HG03342 (cell line): ENCODE measurements around the gene SLIT1.
"Not testable (repeated sequence)": the region's sequence is repeated elsewhere in the genome, so short reads cannot be mapped to it uniquely, and the experiment has no call there.

ENCODE experiments used
- ATAC-seq: cut with Tn5 transposase; IDR thresholded peaks from one replicate; pipeline ENCODE4 v1.9.1; 2021; ENCODE audit warnings: mild to moderate bottlenecking, moderate library complexity; ENCODE audit not compliant: unreplicated experiment

SLIT1 gene

DNA sequence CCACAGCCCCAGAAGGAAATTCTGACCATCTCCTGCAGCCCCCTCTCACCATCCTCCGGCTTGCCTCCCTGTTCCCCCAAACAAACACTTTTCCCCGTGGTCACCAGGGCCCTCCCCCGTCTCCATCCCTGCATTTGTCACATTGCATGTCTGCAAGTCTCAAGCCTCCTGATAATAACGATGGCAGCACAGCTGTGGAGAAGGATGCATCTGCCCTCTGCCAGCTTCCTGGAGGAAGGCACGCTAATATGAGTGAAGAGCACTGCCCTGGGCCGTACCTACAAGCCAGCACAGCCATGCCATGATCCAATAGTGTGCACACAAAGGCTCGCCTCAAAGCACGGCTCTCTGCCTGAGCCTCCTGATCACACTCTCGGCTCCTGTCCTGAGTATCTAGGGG, 98.5 kb downstream of the SLIT1 start:
- ATAC-seq, result no peak

DNA sequence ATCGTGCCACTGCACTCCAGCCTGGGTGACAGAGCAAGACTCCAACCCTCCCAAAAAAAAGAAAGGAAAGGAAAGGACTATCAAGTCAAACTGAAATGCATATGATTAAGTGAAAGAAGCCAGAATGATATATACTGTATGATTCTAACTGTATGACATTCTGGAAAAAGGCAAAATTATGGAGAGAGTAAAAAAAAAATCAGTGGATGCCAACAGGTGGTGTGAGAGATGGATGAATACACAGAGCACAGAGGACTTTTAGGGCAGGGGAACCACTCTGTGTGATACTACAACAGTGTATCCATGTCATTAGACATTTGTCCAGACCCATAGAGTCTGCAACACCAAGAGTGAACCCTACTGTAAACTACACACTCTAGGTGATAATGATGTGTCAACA, 99.2 kb downstream of the SLIT1 start:
- no peak for ATAC-seq

DNA sequence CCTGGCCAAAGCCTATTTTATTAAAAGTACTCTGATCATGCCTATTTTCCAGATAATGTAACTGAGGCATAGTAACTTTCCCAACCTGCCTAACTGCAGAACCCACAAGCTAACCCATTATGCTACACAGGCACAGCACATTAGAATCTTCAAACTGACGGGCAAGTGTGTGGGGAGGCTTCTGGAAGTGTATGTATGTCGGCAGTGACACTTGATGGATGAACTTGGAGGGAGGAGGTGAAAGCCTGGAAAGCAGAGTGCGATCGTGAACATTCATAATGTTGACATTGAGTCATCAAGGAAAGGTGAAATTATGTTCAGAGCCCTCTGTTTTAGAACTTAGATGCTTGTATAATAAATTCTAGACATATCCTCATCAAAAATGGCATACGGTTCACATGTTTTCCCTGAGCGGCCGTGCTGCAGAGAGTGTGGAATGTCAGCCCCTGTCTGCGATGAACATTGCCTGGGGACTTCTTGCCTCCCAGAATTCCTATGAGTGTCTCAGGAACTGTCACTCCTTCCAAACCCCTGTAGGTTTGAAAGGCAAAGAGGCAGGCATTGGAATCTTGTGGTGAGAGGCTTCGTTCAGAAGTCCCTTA, 102.4 kb downstream of the SLIT1 start:
- ATAC-seq, result no peak

DNA sequence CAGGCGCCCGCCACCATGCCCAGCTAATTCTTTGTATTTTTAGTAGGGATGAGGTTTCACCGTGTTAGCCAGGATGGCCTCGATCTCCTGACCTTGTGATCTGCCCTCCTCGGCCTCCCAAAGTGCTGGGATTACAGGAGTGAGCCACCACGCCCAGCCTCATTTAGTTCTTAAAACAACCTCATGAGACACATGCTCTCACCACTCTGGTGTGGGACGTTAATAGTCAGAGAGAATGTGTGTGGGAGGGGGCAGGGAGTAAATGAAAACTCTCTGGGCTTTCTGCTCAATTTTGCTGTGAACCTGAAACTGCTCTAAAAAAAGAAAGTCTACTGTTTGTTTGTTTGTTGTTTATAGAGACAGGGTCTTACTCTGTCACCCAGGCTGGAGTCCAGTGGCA, 103.2 kb downstream of the SLIT1 start:
- ATAC-seq, result not testable (repeated sequence)

DNA sequence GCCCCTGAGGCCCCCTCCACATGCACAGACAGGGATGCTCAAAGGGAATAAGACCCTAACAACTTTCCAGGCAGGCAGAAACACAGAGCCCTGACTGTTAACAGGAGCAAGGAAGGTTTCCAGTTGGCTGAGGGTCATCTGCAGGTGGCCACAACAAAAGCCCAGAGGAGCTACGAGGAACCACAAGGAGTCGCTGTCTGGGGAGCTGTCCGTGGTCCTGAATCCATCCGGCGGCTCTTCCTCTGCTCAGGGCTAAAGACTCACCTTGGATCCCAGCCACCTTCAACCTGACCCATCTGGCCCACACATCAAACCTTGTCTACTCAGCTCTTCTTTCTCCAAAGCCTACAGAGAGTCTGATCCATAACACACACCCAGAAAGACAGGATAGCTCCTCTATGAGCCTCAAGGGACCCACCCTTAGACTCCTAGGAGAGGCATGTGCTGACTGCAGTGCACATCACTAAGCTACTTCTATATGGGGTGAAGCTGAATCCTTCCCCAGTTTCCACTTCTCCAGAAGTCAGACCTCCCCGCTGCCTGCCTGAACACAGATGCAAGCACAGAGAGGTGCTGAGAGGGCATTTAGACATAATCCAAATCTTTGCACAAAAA, 104.0 kb downstream of the SLIT1 start:
- ATAC-seq, result no peak

DNA sequence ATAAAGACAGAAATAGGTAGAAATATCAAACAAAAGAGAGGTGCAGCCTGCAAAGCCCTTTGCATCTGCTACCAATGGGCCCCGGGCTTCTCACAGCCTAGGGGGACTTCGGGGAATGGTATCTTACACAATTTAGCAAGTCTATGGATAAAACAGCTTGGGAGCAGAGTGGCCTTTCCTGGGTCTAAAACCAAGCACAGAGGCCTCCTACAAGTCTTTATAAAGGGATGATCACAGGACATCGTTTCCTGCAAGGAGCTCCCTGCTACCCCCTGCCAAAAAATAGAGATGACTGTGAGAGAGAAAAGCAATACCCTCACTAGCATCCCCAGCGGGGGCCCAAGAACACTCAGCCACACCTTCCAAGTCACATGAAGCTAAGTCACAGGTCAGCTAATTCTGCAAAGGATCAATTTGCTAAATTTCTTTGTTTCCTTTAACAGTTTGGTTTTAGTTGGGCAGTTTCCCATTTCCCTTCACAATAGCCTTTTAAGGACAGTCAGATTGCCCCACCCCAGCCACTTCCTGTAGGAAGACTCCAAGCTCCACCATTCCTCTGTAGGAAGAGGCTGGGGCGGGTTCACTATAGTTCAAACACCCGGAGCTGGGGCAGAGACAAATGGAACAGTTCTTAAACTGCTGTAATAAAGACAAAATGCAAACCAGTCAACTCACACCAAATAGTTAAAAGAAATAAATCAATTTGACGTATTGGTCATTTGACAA, 105.5 kb downstream of the SLIT1 start:
- ATAC-seq, result no peak

DNA sequence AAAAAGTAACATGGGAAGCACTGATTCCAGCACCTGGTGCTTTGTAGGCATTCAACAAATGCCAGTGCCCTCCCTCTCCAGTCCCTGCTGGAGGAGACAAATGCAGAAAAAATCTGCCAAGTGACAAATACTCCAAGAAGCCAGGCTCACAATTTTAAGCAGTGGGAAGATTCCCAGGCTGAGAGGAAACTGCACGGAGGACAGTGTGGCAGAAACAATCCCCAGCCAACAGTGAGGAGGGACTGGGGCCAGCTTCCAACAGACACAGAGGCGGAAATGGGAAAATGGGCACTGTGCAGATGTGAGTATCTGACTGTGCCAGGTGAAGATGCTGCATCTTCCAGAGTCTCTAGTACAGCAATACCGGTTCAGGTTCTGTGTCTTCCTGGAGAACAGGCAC, 106.3 kb downstream of the SLIT1 start:
- ATAC-seq, result no peak

DNA sequence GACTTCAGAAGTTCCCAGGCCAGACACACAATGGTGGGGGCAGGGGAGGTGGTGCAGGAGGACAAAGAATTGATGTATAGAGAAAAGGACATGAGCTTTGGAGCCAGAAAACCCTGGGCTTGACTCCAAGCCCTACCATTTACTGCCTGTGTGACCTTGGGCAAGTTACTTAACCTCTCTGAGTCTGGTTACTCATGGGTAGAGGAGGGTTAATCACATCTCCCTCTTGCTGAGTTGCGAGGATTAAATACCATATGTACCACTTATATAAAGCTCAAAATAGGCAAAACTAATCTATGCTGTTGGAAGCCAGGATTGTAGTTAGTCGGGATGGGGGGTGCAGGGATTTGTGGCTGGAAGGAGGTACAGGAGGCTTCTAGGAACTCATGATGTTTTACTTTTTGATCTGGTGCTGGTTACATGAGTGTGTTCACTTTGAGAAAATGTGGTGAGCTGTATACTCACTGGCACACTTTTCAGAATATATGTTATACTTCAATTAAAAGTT, 106.8 kb downstream of the SLIT1 start:
- ATAC-seq, result no peak

DNA sequence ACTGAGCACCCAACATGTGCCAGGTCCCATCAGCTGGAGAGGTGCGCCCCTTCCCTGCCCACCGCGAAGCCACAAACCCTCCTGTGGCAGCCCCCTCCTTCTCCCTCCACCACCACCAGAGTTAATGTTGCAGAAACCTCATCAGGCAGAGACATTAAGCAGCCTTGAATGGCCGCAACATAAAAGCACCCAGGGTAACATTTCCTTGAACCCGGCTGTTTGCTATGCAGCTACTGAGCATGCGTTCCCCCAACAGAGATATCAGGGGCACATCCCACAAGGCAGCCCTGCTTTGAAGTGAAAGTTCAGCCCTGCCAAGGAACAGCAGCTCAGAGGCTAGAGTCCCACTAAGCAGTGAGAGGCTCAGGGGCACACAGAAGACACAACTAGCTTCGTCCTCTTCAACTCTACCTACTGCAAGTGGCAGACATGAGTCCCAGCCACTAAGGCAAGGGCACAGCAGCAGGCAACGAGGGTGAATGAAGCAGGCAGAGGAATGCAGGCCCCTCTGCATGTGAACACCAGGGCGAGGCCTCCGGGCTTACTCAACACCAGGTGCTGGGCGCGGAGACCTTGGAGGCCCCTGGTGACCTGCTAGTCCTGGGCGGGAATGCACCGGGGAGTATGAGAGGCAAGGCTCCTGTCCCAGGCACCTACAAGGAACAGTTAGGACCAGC, 107.4 kb downstream of the SLIT1 start:
- ATAC-seq, result no peak

DNA sequence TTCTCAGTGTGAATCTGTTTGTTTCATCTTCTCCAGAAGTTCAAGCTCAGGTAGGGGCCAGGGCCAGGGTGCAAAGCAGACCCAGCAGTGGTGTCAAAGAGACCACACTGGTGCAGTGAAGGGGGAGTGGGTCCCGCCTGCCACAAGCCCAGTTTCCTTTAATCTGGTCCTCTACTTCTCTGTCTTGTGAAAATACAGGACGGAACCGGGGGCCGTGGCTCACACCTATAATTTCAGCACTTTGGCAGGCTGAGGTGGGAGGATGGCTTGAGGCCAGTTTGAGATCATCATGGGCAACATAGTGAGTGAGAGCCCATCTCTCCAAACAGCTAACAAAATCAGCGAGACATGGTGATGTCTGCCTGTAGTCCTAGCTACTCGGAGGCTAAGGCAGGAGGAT, 109.0 kb downstream of the SLIT1 start:
- ATAC-seq, result no peak

DNA sequence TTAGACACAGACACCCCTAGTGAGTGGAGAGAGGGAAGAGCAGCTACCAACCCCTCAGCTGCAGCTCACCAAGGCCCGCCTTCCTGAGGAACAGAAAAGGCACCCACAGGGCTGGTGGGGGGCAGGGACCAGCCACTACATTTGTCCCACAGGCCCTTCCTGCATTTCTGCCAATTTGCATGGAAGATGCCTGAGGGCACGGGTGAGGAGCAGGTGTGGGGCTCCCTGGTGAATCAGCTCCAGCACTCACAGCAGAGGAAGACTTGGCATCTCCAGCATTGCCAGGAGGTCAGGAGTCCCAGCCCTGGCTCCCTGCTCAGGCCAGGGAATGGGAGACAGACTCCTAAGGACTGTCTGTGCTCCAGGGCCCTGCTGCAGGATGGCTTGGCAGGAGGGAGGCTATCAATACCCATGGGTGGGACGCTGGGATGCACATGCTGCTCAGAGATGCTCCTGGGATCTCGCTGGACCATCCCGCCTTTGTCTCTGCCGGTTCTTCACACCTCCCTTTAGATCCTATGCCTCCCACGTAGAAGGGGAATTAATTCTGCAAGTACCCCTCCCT, 109.7 kb downstream of the SLIT1 start:
- ATAC-seq, result no peak

DNA sequence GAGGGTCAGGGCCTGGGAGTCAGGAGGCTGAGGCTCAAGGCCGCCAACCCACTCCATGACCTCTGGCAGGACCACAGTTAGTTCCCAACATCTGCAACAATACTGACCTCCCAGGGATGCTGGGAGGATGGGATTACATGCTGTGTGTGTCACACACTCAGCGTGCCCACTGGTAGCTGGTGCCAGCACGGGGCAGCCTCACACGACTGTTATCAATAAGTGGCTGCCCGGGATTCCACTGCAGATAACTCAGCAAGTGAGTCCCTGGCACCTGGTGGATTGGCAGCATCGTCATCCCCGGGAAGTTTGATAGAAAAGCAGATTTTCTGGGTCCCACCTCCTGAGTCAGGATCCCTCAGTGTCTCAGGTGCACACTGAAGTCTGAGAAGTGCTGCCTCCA, 110.3 kb downstream of the SLIT1 start:
- ATAC-seq, result no peak

DNA sequence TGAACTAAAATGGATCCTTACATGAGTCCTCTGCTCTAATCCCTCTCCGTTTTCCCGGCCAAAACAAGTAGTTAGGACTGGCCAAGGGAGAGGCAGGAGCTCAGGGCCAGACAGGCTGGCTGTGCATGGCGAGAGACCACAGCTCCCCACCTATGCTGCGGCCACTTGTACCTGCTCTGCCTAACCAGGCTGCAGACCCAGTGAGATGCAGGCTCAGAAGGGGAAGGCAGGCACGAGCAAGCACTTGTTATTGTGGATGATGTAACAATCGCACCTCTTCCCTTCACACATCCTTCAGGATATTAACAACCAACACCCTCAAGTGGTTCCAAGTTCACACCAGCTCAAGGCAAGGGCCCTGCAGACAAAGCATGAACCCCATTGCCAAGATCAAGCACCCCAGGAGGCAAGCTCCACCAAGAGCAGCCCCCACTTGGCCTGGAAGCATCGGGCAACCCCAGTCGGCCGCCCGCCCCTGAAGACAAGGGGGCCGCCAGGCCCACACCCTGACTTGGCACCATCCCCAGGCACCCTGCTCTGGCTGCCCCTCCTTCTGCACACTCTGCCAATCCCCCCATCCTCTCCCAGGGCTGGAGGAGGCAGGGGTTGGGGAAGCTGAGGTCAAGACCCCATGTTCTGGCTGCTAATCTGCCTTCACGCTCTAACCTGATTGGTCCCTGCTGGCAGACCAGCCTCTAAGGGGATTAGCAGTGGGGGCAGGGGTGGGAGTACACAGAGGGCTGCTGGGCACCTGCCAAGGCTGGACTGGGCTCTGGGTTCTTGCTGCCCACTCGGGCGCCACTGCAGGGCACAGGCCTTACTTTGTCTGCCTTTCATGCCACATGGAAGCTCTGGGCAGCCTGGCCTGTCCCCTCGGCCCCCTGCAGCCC, 111.3 kb downstream of the SLIT1 start:
- ATAC-seq, result no peak

DNA sequence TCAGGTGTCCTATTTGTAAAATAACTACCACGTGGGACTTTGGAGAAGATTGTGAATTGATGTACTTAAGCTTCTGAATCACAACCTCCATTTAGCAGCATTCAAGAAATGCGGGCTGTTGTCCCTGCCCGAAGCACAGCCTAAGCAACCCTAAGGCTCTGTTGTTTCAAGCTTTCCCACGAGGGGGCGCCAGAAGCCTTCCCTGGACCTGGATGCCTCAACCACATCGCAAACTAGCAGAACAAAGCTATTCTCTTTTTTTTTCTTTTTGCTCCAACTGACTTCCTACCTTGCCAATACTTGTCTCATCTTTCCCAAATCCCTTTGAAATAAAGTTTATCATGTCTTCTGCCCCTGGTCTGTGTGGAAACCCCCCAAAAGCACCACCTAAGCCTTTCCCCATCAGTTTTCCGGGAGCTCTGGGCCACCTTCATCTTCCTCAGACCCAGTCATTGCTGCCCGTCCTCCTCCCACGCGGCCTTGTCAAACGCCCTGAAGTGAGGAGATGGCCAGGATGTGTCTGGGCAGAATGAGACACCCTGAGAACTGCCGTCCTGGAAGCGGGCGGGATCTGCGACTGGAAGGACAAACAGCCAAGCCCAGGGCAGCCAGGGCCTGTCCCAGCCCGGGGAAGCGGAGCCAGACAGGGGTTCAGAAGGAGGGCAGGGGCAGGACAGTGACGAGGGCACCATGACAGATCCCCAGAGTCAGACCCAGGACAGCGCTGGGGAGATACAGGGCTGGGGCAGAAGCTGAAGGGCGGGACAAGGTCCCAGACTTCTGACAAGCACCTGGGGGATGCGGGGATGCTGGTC, 112.7 kb downstream of the SLIT1 start:
- no peak for ATAC-seq

DNA sequence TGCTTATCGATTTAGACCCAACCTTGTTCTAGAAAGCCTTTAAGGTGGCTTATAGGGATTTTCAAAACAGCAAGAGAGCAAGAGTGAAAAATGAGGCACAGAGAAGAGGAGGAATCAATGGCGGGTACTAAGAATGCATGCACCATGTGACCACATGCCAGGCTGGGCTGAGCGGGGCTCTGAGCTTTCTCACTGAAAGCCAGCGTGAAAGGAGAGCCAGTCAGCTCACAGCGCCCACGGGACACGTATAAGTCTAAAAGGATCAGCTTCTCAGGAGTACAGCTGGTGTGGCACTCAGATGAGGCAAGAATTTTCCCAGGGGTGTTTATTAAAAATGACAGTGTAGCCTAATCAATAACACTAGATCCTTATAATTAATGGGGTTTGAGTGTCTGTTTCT, 114.3 kb downstream of the SLIT1 start:
- ATAC-seq, result no peak

DNA sequence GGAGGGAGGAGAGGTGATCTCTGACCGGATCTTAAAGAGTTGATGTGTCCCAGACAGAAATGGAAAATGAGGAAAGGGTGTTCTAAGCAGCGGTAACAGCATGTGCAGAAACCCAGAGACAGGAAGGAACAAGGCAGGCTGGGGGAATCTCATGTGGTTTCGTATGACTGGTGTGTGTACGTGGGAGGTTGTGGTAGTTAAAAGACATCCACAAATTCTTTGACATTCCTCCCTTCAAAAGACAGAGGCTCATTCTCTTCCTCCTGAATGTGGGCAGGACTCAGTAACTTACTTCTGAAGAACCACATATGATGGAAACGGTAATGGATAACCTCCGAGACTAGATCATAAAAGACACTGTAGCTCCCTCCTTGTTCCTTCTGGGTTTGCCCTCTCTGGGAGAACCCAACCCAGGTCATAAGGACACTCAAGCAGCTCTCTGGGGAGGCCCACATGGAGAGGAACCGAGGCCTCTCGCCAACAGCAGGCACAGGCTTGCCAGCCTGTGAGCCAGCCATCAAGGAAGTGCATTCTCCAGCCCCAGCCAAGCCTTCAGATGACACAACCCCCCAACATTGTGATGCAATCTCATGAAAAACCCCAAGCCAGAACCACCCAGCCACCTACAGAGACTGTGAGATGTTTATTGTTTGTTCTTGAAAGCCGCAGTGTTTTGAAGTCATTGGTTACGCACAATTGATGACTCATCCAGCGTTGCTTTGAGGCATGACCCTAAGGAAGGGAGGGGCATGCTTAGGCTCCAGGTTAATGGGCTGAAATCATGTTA, 116.0 kb downstream of the SLIT1 start:
- ATAC-seq, result no peak

DNA sequence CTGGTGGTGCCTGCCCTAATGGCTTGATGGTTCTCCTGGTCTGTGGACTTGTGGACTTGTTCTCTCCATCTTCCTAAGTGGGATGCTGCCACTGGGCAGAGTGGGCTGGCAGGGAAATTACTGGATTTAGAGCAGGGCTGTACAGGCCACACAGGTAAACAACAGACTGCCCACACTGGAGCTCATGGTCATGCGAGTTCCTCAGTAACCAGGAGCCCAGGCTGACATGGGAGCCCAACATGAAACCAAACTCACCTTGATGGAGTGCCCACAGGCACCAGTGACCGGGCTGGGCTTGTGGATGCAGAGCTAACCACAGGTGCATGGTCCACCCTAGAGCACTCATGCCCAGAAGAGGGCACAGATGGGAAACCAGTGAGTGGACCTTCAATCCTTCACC, 116.7 kb downstream of the SLIT1 start:
- no peak for ATAC-seq

DNA sequence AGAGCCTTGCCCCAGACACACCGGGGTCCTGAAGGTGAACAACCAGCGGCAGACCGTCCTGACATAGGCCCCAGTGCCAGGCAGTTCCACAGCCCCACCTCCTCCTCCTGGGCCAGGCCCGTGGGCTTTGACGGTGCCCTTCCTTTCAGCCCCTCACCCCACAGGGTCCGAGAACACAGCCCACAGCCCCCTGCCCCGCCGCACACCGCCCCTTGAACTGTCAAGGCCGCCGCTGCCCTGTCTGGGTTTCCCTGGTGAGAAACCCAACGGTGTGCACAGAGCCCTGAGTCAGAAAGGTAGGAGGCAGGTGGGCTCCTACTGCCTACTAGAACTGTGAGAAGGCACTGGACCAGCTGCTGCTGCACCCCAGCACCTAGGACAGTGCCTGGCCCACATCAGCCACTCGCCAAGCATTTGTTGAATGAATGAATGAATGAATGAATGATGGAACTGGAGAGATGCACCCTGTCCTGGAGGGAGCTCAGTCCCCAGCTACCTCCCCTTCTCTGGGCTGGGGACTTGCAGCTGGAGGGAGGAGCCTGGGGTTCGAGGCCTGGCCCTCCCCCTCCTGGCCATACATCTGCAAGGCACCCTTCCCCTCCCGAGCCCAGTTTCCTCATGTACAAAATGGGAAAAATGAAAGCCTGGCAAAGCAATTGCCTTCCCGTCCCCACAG, 117.9 kb downstream of the SLIT1 start:
- ATAC-seq, result no peak
